Left hindlimb (tissue), 1 donor: Measurements from ENCODE around the gene TRAP1.

Experiments used
- DNase-seq: peaks from one replicate; pipeline ENCODE4 v3.0.0-alpha.2; 2018

Gene TRAP1

GRCh38 chr16:3646348-3646920, 70.9 kb downstream of the TRAP1 start:
- DNase-seq: no peak

DNA sequence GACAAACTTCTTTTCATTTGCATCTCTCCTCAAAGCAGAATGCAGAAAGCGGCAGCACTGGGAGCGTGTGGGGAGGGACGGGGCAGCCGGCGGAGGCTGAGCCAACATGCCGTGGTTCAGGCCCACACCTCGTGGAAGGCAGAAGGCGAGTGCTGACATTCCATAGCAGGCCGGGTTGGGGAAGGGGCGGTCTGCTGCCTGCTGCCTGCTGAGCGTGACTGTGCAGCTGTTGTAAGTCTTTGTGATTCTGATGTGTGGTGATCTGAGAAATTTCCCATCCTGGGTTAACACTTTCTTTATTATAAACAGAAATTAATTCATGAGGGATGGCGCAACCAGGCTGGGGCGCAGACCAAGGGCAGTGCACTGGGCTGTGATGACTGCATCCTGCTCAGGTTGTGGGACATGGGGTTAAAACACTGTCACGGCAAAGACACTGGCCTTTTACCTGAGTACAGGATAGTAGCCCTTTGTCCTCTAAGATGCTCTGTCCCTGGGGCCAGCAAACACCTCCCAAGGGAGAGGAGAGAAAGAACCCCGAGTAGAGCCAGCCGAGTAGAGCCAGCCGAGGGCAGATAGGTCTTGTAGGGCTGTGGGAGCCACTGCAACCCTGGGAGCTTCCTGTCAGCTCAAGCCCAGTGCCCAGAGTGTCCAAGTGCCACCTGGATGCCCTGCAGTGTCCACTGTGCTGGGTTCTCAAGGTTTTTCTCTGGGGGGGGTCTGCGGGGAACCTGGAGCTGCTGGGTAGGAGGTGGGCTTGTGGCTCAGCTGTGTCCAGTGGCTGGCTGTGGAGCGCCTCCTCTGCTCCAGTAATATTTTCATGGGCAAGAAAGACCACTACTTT, 71.6 kb downstream of the TRAP1 start:
- no peak for DNase-seq

- DNase-seq: no peak
Observed at GRCh38 chr16:3645108-3645503, 72.2 kb downstream of the TRAP1 start.

- DNase-seq: no peak
Observed at GRCh38 chr16:3643095-3643730, 74.1 kb downstream of the TRAP1 start.

- DNase-seq: no peak
Observed at GRCh38 chr16:3642397-3643094, 74.8 kb downstream of the TRAP1 start.

DNA sequence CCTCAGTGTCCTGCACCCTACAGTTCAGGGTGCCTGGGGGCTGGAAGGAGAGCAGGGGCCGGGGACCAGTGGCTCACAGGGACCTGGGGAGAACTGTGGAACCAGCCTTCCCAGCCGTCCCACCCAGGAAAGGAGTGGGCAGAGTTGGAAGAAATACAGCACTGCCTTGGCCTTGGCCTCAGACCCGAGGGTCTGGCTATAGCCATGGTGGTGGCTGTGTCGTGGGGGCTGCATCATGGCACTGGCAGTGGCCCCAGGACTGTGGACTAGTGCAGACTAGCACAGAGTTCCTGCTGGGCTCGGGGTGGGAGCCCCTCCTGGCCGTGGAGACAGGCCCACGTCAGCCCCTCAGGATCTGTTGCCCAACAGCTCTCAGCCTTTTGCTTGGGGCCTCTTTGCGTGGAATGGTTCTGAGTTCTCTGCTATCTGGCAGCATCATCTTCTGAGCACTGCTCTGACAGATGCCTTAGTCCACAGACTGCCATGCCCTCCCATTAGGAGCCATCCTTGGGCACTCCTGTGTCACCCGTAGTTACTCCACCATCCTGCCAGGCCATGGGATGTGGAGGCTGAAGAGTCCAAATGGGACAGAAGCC, 75.4 kb downstream of the TRAP1 start:
- DNase-seq: no peak

DNA sequence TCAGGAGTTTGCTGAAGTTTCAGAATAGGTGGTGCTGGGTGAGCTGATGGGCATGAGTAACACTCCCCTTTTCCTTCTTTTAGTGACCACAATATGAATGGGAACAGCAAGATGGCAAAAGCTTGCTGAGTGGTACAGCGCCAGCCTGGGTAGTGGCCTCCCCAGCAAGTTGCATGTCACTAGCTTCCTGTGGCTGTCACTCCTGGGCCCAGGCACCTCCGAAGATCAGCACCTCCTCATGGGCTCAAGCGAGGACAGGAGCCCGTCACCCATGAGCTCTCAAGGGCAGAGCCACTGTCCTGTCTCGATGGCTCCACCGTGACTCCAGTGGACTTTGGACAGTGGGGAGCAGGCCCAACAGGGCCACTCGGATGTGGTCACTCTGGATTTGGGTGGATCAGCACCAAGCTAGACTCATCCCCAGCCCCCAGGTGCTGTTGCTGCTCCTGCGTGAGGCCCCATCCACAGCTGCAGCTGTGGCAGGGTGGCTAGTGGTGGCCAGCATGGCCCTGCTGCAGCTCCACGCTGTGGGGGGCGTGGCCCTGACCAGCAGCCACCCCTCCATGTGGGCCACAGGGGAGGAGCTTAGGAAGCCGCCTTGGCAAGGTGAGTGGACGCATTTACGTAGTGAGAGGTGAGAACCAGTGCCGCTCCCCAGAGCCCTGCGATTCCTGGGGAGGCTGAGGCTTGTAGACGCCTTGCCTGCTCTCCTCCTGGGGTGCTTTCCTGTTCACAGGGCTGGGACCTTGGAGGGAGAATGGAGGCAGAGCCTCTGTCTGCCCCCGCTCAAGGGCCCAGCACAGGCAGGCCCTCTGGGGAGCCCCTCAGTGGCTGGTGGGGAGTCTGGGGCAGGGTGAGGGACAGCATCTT, 76.5 kb downstream of the TRAP1 start:
- DNase-seq: no peak

DNA sequence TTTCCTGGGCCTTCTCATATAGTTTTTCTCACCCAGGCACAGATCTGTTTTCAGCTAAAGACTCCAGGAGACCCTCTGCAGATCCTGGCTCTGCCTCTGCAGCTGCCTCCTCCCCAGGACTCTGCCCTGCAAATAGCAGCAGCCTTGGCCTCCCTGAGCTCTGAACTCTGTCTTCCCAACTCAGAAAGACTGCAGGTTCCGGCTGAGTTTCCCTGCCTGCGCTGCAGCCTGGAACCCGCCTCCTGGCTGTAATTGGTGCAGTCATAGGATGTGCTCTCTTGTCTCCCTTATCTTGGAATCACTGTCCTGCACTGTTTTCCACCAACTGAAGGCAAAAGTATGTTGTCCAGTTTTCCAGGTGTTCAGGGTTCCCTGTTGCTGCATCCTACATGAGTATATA, 77.1 kb downstream of the TRAP1 start:
- DNase-seq: no peak

DNA sequence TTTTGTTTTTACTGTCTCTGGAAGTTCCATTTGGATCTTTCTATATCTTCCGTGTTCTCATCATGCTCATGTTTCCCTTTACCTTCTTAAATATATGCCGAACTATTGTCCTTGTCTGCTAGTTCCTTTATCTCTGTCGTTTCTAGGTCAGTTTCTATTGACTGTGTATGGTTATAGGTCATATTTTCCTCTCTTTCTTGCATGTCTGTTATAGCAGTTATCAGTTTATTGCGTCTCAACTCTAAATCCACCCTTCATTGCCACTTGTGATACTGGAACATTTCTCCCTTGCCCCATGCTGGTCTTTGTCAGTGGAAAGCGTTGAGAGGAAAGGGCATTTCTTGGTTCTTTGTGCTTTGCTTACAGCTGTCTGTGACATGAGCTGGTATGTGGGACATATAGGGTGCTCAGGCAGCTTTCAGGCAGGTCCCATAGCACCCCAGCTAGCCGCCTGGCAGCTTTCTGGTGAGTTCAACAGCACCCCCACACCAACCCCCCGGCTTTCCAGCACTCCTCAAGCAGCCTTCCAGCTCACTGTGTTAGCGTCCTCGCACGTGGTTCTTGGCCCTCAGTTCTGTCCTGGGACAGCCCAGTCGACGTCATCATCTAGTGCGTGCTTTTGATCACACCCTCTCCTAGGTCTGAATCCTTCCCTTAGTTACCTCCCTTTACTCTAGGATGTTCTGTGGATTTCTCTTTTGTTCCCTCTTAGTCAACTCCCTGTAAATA, 78.2 kb downstream of the TRAP1 start:
- no peak for DNase-seq

DNA sequence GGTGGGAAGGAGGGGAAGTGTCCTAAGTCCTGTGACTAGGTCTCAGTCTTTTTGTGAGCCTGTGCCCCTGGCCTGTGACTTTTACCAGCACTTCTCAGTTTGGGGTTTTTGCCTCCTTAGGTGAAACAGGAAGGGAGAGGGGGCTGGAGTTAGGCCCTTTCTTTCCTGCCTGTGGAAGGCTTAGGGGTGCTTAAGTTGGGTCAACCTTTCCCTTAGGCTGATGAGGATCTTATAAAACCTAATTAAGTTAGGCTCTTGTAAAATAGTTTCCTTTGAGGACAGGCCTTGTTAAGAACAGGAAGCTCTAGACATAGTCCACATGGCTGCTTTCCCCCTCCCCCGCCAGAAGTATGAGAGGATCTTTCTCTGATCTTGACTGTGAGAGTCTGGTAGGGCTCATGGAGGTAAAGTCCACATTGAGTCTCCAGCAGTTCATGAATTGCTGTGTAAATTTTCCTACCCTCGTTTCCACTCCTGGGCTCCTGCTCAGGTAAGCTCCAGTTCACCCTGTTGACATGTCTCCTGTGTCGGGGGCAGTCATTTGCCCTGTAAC, 79.9 kb downstream of the TRAP1 start:
- DNase-seq: no peak

- DNase-seq: no peak
Observed at GRCh38 chr16:3625911-3626732, 91.2 kb downstream of the TRAP1 start.

GRCh38 chr16:3625331-3625730, 92.0 kb downstream of the TRAP1 start:
- no peak for DNase-seq

- no peak for DNase-seq
Observed at GRCh38 chr16:3623642-3624041, 93.7 kb downstream of the TRAP1 start.

GRCh38 chr16:3618769-3619141, 98.6 kb downstream of the TRAP1 start:
- no peak for DNase-seq

GRCh38 chr16:3612510-3613466, 104.5 kb downstream of the TRAP1 start:
- DNase-seq: no peak

DNA sequence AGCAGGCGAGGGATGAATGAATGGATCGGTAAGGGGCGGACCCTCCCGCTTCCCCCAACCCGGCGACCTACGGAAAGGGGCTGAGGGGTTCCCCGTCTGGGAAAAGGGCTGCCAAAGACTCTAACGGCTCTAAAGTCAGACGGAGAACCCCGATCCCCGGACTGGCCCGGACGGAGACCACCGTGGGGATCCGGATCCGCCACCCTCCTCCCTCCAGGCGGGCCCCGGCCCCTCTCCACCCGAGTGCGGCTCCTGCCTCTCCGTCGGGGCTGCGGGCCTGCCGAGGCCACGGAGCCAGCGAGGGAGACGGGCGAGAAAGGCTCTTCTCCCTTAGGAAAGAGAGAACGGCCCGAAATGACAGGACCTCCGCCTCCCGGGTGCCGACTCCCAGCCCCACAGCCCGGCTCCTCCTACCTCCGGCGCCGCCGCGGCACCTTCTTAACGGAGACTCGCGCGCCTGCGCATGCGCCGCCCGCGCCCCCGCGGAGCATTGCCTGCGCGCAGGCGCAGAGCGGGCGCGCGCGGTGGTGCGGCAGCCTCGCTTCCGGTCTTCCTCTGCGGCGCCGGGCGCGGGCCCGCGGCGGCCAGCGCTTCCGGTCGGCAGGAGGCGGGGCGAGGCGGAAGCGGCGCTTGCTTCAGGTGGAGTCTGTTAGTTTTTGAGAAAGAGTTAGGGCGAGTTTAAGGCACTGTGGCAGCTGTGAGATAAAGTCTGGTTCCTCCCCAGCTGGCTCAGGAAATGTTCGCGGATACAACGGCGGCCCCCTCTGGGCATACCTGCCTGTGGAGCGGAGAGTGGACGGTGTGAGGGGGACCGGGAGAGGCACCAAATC, 106.0 kb downstream of the TRAP1 start, which contains the start of gene SLX4:
Gene SLX4, minus strand, starts transcription at position 461 of the 830 bp plus-strand sequence. CDS start 2,642 bp downstream, outside the sequence.
- DNase-seq: peak; percentile 94

GRCh38 chr16:3610698-3611145, 106.6 kb downstream of the TRAP1 start:
- DNase-seq: no peak
